ENCODE measurements around the gene RAB11FIP4. TPM values are rescaled to one million over a fixed set of nuclear protein-coding genes. Genes with fewer than 3 reads are reported as not detected.

Gene RAB11FIP4
- total and polyA plus RNA-seq, 4 donors: 5.2 to 19.1 (median 12.8) TPM

- WGBS, 2 donors: 47% methylated on average over 9 of the region's 9 CpGs
- H3K9ac ChIP-seq (ENCODE audit: insufficient read depth in 1 of 2, low read length in 2 of 2): no peak overlapping the region
- DNase-seq (peak; percentile 60 to 76 (median 68)), ATAC-seq (ENCODE audit: insufficient read depth, low FRiP score) (no peak)
- TF ChIP-seq CTCF (IDR thresholded peaks at IDR 0.05; ENCODE audit: control extremely low read depth, extremely low read depth): no peak
- peak overlapping the region in 1 of 2 donors; percentile 37 for H3K27ac ChIP-seq (ENCODE audit: low read depth in 1 of 2, low read length in 1 of 2)
- no peak overlapping the region for H3K4me3 ChIP-seq
- H3K4me1 ChIP-seq (ENCODE audit: control insufficient read depth in 5 of 5, insufficient read depth in 5 of 5, low read length in 5 of 5): peaks cover 0 to 15% (median 8%) of the 10 kb centered on the region in 5 donors
- no peaks in the 10 kb centered on the region for H3K36me3 ChIP-seq (ENCODE audit: control insufficient read depth in 4 of 4, insufficient read depth in 4 of 4, low read length in 4 of 4)
- peaks cover 0 to 24% (median 23%) of the 10 kb centered on the region in 3 donors for H3K27me3 ChIP-seq (ENCODE audit: control insufficient read depth in 3 of 3, insufficient read depth in 3 of 3, low read length in 2 of 3)
- H3K9me3 ChIP-seq (ENCODE audit: control insufficient read depth in 4 of 4, insufficient read depth in 3 of 4, low read length in 3 of 4): no peaks in the 10 kb centered on the region
These were observed 95.0 kb downstream of the RAB11FIP4 start for GRCh38 chr17:31486351-31487062.

GRCh38 chr17:31487063-31487647 is 95.7 kb downstream of the RAB11FIP4 start:
- no peak for ATAC-seq (ENCODE audit: insufficient read depth, low FRiP score)
- WGBS, 2 donors: 14 to 16% methylated on average over 17 of the region's 17 CpGs
- Histone ChIP-seq H3K27ac (ENCODE audit: low read depth in 1 of 2, low read length in 1 of 2) (peak overlapping the region in 1 of 2 donors; percentile 72), H3K9ac (ENCODE audit: insufficient read depth in 1 of 2, low read length in 2 of 2) (no peak overlapping the region), H3K4me3 (peak overlapping the region; percentile 19), H3K9me3 (ENCODE audit: control insufficient read depth in 4 of 4, insufficient read depth in 3 of 4, low read length in 3 of 4) (no peaks in the 10 kb centered on the region), H3K4me1 (ENCODE audit: control insufficient read depth in 5 of 5, insufficient read depth in 5 of 5, low read length in 5 of 5) (peaks cover 0 to 15% (median 8%) of the 10 kb centered on the region in 5 donors), H3K36me3 (ENCODE audit: control insufficient read depth in 4 of 4, insufficient read depth in 4 of 4, low read length in 4 of 4) (no peaks in the 10 kb centered on the region), H3K27me3 (ENCODE audit: control insufficient read depth in 3 of 3, insufficient read depth in 3 of 3, low read length in 2 of 3) (peaks cover 0 to 24% (median 23%) of the 10 kb centered on the region in 3 donors)
- peak in 1 of 3 donors; percentile 30 for DNase-seq
- TF ChIP-seq CTCF (IDR thresholded peaks at IDR 0.05; ENCODE audit: control extremely low read depth, extremely low read depth): no peak

GRCh38 chr17:31487648-31488263 is 96.3 kb downstream of the RAB11FIP4 start:
- Histone ChIP-seq H3K4me3 (peak overlapping the region; percentile 47), H3K9me3 (ENCODE audit: control insufficient read depth in 4 of 4, insufficient read depth in 3 of 4, low read length in 3 of 4) (no peaks in the 10 kb centered on the region), H3K27me3 (ENCODE audit: control insufficient read depth in 3 of 3, insufficient read depth in 3 of 3, low read length in 2 of 3) (peaks cover 0 to 24% (median 23%) of the 10 kb centered on the region in 3 donors), H3K27ac (ENCODE audit: low read depth in 1 of 2, low read length in 1 of 2) (peak overlapping the region in 1 of 2 donors; percentile 80), H3K36me3 (ENCODE audit: control insufficient read depth in 4 of 4, insufficient read depth in 4 of 4, low read length in 4 of 4) (no peaks in the 10 kb centered on the region), H3K4me1 (ENCODE audit: control insufficient read depth in 5 of 5, insufficient read depth in 5 of 5, low read length in 5 of 5) (peaks cover 0 to 15% (median 9%) of the 10 kb centered on the region in 5 donors), H3K9ac (ENCODE audit: insufficient read depth in 1 of 2, low read length in 2 of 2) (no peak overlapping the region)
- no peak for TF ChIP-seq CTCF (IDR thresholded peaks at IDR 0.05; ENCODE audit: control extremely low read depth, extremely low read depth)
- peak; percentile 64 to 87 (median 85) for DNase-seq
- WGBS, 2 donors: 0 to 1% methylated on average over 68 to 83 of the region's 83 CpGs
- ATAC-seq (ENCODE audit: insufficient read depth, low FRiP score): peak; percentile 94

All from lung (tissue), 12 donors.